HL-60 (cell line): Measurements from ENCODE around the gene SOX15.

ENCODE experiments used
- DNase-seq, 2 experiments: peaks; one replicate each; pipeline ENCODE4 v3.0.0-alpha.2; 2010 to 2020; ENCODE audit warnings: low read depth in 1 of 2, low spot score in 1 of 2
- H3K27ac ChIP-seq: fragments of 250-450 bp; sonication (Bioruptor Pico); replicated peaks from 2 replicates; pipeline ENCODE4 v1.5.1; 2020; ENCODE audit warnings: mild to moderate bottlenecking, moderate library complexity
- H3K27me3 ChIP-seq: fragments of 250-450 bp; sonication (Bioruptor Pico); 2 replicates; pipeline ENCODE4 v1.5.1; 2021; ENCODE audit warnings: mild to moderate bottlenecking, moderate library complexity; ENCODE audit not compliant: insufficient read depth, poor library complexity, severe bottlenecking
- H3K4me3 ChIP-seq: replicated peaks from 2 replicates; pipeline ENCODE4 v1.5.1; 2011; ENCODE audit warnings: mild to moderate bottlenecking, control low read depth, low read length; ENCODE audit not compliant: insufficient read depth
- CTCF ChIP-seq: IDR thresholded peaks from one replicate; pipeline ENCODE4 v1.5.1; 2011; ENCODE audit warnings: low read length, control low read depth, inconsistent platforms; ENCODE audit not compliant: insufficient read depth
- GABPA ChIP-seq: IDR thresholded peaks from 2 replicates; pipeline ENCODE4 v1.6.1; 2012; ENCODE audit warnings: low read depth
- POLR2AphosphoS5 ChIP-seq: IDR thresholded peaks from 2 replicates; pipeline ENCODE4 v1.6.1; 2012; ENCODE audit warnings: low read depth
- REST ChIP-seq: IDR thresholded peaks from 2 replicates; pipeline ENCODE4 v1.6.1; 2012; ENCODE audit warnings: low read depth; ENCODE audit not compliant: insufficient replicate concordance
- SPI1 ChIP-seq: IDR thresholded peaks from 2 replicates; pipeline ENCODE4 v1.6.1; 2012; ENCODE audit warnings: low read depth, mild to moderate bottlenecking, borderline replicate concordance

Gene SOX15

GRCh38 chr17:7580604-7581575 lies 9.0 kb downstream of the SOX15 start:
- peak in 1 of 2 experiments; percentile 28 for DNase-seq
- no peak for TF ChIP-seq POLR2AphosphoS5
- TF ChIP-seq SPI1 = no peak
- TF ChIP-seq CTCF = no peak
- TF ChIP-seq REST = no peak
- no peak for TF ChIP-seq GABPA
- H3K4me3 ChIP-seq = peak overlapping the region; percentile 49
- peak overlapping the region; percentile 72 for H3K27ac ChIP-seq
- H3K27me3 ChIP-seq = no peaks in the 10 kb centered on the region

GRCh38 chr17:7579834-7580603 lies 9.9 kb downstream of the SOX15 start:
- peak overlapping the region; percentile 49 for H3K4me3 ChIP-seq
- no peak for DNase-seq
- H3K27me3 ChIP-seq = no peaks in the 10 kb centered on the region
- H3K27ac ChIP-seq = peak overlapping the region; percentile 72
- no peak for TF ChIP-seq REST
- TF ChIP-seq POLR2AphosphoS5 = no peak
- no peak for TF ChIP-seq SPI1
- TF ChIP-seq GABPA = no peak
- TF ChIP-seq CTCF = no peak

GRCh38 chr17:7579001-7579833 lies 10.7 kb downstream of the SOX15 start, which contains the start of gene CD68:
TSS of gene CD68 (plus strand) at chr17:7579638. CDS start at chr17:7579678, 40 bp downstream.
- Histone ChIP-seq H3K4me3 (peak within 1 kb of the TSS; percentile 49), H3K27ac (peak within 1 kb of the TSS; percentile 72), H3K27me3 (no peaks in the 10 kb centered on the region)
- no peak for TF ChIP-seq GABPA
- peak; percentile 74; the same call in 1 of the 2 replicates for TF ChIP-seq SPI1
- TF ChIP-seq REST = no peak
- TF ChIP-seq CTCF = no peak
- peak; percentile 97 for TF ChIP-seq POLR2AphosphoS5
- peak; percentile 71 to 85 for DNase-seq
